Neural progenitor cell (in vitro differentiated cells): ENCODE measurements around the gene CACNA1B.

Experiments
- CTCF ChIP-seq: fragments of 200-600 bp; sonication (generic); IDR thresholded peaks from 2 replicates; pipeline ENCODE4 v1.5.1; 2017; ENCODE audit warnings: antibody characterized with exemption, mild to moderate bottlenecking
- EZH2 ChIP-seq: fragments of 200-600 bp; sonication (generic); IDR thresholded peaks from 2 replicates; pipeline ENCODE4 v1.6.1; 2017; ENCODE audit warnings: antibody characterized with exemption, mild to moderate bottlenecking, moderate library complexity
- EZH2phosphoT487 ChIP-seq: fragments of 200-600 bp; sonication (generic); IDR thresholded peaks from 2 replicates; pipeline ENCODE4 v1.6.1; 2017; ENCODE audit warnings: antibody characterized with exemption

DNA sequence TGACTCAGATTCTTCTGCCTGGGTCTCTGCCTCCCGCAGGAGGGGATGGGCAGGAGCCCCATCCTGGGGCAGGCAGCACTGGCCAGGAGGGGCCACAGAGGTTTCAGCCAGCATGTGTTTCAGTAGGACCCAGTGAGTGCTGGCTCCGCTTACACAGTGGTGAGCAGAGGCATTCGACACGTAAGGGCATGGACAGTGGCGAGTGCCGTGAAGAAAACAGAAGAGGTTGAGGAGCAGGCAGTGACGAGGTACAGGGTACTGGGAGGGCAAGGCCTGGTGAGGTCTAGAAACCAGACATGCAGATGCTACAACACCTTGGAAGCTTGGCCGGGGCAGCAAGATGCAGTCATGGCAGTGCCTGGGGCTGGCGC, 41.5 kb downstream of the CACNA1B start:
- no peak for TF ChIP-seq CTCF
- TF ChIP-seq EZH2phosphoT487: no peak
- no peak for TF ChIP-seq EZH2
